Neutrophil (primary cell): ENCODE results near the gene ST3GAL5.

Experiments
- H3K27ac ChIP-seq: fragments of 200-600 bp; sonication (generic); 2 replicates; pipeline ENCODE4 v1.5.1; 2016; ENCODE audit warnings: mild to moderate bottlenecking, moderate library complexity
- H3K27me3 ChIP-seq: fragments of 200-600 bp; sonication (generic); 2 replicates; pipeline ENCODE4 v1.6.0; 2016; ENCODE audit warnings: mild to moderate bottlenecking
- H3K36me3 ChIP-seq: fragments of 200-600 bp; sonication (generic); 2 replicates; pipeline ENCODE4 v1.5.1; 2017
- H3K4me1 ChIP-seq, 2 experiments: fragments of 200-600 bp in 1 of 2; sonication (generic) in 1 of 2; 1 replicate in 1 of 2; 2 replicates in 1 of 2; pipeline versions ENCODE4 v1.5.1 to v1.6.1; 2013 to 2016; ENCODE audit warnings: low read depth in 1 of 2, low read length in 1 of 2, mild to moderate bottlenecking in 1 of 2, moderate library complexity in 1 of 2; ENCODE audit not compliant: control insufficient read depth in 1 of 2, insufficient read depth in 1 of 2
- H3K4me3 ChIP-seq, 2 experiments: fragments of 200-600 bp in 1 of 2; sonication (generic) in 1 of 2; 1 replicate in 1 of 2; 2 replicates in 1 of 2; pipeline ENCODE4 v1.5.1; 2013 to 2016; ENCODE audit warnings: low read depth in 1 of 2, low read length in 1 of 2, mild to moderate bottlenecking in 1 of 2, moderate library complexity in 1 of 2
- H3K9me3 ChIP-seq: fragments of 200-600 bp; sonication (generic); 2 replicates; pipeline ENCODE4 v1.5.1; 2016
- TF ChIP-seq, protein P1 (sequence below): fragments of 200-600 bp; sonication (generic); IDR thresholded peaks from 2 replicates; pipeline ENCODE4 v1.5.1; 2016; ENCODE audit warnings: antibody characterized with exemption

The ST3GAL5 gene

DNA sequence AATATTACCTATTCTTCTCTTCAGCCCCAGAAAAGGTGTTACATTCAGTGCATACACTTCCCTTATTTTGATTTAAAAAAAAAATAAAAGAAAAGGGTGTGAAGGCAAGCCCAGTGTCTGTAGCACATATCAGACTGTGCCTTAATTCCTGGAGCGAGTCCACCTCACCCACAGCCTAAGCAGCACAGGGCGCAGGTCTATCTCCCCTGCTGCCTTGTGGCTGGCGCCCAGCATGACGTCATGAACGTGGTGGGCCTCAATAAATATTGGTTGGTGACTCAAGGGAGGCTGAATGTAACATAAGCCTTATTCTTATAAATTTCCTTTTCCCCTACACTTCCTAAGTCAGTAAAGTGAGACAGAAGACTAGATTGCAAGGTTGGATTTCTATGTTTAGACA, 26.4 kb downstream of the ST3GAL5 start:
- Histone ChIP-seq H3K27ac (no peak overlapping the region), H3K4me3 (no peak overlapping the region), H3K36me3 (no peaks in the 10 kb centered on the region), H3K27me3 (no peaks in the 10 kb centered on the region), H3K4me1 (no peaks in the 10 kb centered on the region), H3K9me3 (no peaks in the 10 kb centered on the region)
- TF ChIP-seq, protein P1, sequence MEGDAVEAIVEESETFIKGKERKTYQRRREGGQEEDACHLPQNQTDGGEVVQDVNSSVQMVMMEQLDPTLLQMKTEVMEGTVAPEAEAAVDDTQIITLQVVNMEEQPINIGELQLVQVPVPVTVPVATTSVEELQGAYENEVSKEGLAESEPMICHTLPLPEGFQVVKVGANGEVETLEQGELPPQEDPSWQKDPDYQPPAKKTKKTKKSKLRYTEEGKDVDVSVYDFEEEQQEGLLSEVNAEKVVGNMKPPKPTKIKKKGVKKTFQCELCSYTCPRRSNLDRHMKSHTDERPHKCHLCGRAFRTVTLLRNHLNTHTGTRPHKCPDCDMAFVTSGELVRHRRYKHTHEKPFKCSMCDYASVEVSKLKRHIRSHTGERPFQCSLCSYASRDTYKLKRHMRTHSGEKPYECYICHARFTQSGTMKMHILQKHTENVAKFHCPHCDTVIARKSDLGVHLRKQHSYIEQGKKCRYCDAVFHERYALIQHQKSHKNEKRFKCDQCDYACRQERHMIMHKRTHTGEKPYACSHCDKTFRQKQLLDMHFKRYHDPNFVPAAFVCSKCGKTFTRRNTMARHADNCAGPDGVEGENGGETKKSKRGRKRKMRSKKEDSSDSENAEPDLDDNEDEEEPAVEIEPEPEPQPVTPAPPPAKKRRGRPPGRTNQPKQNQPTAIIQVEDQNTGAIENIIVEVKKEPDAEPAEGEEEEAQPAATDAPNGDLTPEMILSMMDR = no peak

DNA sequence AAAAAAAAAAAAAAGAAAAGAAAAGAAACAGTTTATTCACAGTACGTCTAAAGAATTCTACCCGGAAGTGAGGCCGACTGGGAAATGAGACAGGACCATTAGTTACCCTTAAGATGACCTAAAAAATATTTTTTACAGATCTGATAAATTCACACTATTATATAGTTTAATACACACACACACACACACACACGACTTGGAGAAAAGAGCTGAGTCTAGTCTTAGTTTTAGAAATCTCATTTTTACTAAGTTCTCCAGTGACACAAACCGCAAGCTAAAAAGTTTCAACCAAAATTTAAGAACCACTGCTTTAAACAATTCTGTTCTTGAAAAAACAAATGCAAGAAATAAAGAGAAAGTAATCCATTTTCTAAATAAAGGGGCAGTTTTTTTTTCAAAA, 27.1 kb downstream of the ST3GAL5 start:
- no peaks in the 10 kb centered on the region for H3K36me3 ChIP-seq
- no peaks in the 10 kb centered on the region for H3K27me3 ChIP-seq
- TF ChIP-seq, protein P1 = no peak
- H3K4me3 ChIP-seq = no peak overlapping the region
- no peaks in the 10 kb centered on the region for H3K4me1 ChIP-seq
- H3K9me3 ChIP-seq = no peaks in the 10 kb centered on the region
- H3K27ac ChIP-seq = no peak overlapping the region

DNA sequence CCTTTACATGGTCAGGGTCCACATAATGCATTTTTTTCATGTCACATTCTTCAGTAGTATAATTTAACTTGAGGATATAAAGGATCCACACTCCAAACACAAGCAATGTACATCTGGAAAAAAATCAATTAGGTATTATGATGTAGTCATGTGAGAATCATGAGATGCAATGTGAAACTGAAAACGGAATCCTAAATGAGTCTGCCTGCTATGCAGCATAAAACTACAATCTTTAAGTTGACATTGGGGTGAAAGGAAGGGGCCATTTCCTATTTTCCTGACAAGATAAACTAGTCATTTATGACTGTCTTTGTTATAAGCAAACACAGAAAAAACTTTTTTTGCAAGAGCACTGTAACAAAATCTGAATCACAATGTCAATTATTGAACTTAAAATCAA, 27.6 kb downstream of the ST3GAL5 start:
- H3K27ac ChIP-seq = no peak overlapping the region
- H3K36me3 ChIP-seq = no peaks in the 10 kb centered on the region

DNA sequence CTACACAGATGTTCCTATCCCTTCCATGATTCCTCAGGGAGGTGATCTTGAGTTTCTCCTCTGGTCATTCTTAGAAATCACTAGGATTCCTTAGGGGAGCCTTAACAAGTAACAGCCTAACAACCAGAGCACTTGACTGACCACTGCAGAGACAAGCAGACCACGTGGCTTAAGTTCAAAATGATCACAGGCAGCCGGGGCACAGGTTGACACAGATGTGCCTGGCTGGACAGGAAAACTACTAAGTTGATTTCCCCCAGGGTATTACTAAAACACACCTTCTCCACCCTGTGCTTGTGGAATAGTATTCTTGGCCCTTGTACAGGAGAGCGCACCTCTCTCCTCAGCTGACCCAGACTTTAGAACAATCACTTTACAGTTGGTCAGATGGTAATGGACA, 29.9 kb downstream of the ST3GAL5 start:
- Histone ChIP-seq H3K4me3 (no peak overlapping the region), H3K4me1 (peaks cover 0 to 3% of the 10 kb centered on the region in 2 experiments), H3K27ac (no peak overlapping the region), H3K9me3 (no peaks in the 10 kb centered on the region), H3K36me3 (no peaks in the 10 kb centered on the region), H3K27me3 (no peaks in the 10 kb centered on the region)
- TF ChIP-seq, protein P1 = no peak

More for the DNA sequence above, 27.6 kb downstream of the ST3GAL5 start:
- Histone ChIP-seq H3K4me1 (no peaks in the 10 kb centered on the region), H3K9me3 (no peaks in the 10 kb centered on the region), H3K27me3 (no peaks in the 10 kb centered on the region), H3K4me3 (no peak overlapping the region)
- TF ChIP-seq, protein P1 = no peak

DNA sequence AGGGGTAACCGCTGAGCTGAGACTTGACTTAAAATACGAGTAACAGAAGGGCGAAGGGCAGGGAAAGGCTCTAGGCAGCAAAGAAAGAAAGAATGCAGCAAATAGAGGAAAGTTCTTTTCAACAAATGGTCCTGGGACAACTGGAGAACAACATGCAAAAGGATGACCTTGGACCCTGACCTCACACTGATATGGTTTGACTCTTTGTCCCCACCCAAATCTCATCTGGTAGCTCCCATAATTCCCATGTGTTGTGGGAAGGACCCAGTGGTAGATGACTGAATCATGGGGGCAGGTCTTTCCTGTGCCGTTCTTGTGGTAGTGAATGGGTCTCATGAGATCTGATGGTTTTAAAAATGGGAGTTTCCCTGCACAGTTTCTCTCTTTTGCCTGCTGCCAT, 33.9 kb downstream of the ST3GAL5 start:
- Histone ChIP-seq H3K9me3 (no peaks in the 10 kb centered on the region), H3K36me3 (no peaks in the 10 kb centered on the region), H3K27ac (no peak overlapping the region), H3K4me3 (no peak overlapping the region), H3K4me1 (peaks cover 12 to 13% of the 10 kb centered on the region in 2 experiments), H3K27me3 (no peaks in the 10 kb centered on the region)
- TF ChIP-seq, protein P1 = no peak

DNA sequence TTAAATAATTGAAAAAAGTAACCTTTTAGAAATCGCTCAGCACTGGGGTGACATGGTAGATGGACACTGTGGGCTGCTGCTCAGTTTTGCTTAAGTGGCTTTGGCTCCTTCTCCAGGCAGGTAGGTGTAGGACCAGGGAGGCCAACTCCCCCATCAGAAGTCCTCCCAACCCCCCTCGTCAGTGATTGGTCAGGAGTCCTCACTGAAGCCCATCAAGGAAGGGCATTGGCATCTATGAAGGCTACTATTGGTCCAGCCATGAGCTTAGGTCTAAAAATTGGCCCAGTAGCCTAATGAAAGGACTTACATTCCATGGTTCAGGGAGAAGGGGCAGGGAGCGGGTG, 34.7 kb downstream of the ST3GAL5 start:
- TF ChIP-seq, protein P1 = no peak

More for the DNA sequence above, 34.7 kb downstream of the ST3GAL5 start:
- Histone ChIP-seq H3K36me3 (no peaks in the 10 kb centered on the region), H3K27ac (peak overlapping the region; percentile 64), H3K9me3 (no peaks in the 10 kb centered on the region), H3K27me3 (no peaks in the 10 kb centered on the region), H3K4me3 (peak overlapping the region in 1 of 2 experiments; percentile 2), H3K4me1 (peaks cover 12 to 13% of the 10 kb centered on the region in 2 experiments)
